B cell (primary cell): ENCODE results near the gene CEACAM19.

Source experiments
- CTCF ChIP-seq: fragments of 200-600 bp; IDR thresholded peaks from one replicate; pipeline ENCODE4 v1.8.0; 2022; ENCODE audit warnings: antibody characterized with exemption, mild to moderate bottlenecking
- EZH2 ChIP-seq: IDR thresholded peaks from 2 replicates; pipeline ENCODE4 v1.6.1; 2012; ENCODE audit warnings: borderline replicate concordance, low read depth, mild to moderate bottlenecking, moderate library complexity, low read length; ENCODE audit not compliant: insufficient read depth, poor library complexity, severe bottlenecking

- TF ChIP-seq CTCF: no peak
- TF ChIP-seq EZH2: no peak
These were observed 59.8 kb downstream of the CEACAM19 start for GRCh38 chr19:44731081-44731480.
